GM19023 (cell line): Measurements from ENCODE around the gene HEMK1.
A peak's percentile ranks its signal among the peaks of the same experiment; 100 is the strongest.

Experiments
- ATAC-seq: cut with Tn5 transposase; IDR thresholded peaks from one replicate; pipeline ENCODE4 v1.9.1; 2021; ENCODE audit warnings: mild to moderate bottlenecking, moderate library complexity; ENCODE audit not compliant: unreplicated experiment

Gene HEMK1

DNA sequence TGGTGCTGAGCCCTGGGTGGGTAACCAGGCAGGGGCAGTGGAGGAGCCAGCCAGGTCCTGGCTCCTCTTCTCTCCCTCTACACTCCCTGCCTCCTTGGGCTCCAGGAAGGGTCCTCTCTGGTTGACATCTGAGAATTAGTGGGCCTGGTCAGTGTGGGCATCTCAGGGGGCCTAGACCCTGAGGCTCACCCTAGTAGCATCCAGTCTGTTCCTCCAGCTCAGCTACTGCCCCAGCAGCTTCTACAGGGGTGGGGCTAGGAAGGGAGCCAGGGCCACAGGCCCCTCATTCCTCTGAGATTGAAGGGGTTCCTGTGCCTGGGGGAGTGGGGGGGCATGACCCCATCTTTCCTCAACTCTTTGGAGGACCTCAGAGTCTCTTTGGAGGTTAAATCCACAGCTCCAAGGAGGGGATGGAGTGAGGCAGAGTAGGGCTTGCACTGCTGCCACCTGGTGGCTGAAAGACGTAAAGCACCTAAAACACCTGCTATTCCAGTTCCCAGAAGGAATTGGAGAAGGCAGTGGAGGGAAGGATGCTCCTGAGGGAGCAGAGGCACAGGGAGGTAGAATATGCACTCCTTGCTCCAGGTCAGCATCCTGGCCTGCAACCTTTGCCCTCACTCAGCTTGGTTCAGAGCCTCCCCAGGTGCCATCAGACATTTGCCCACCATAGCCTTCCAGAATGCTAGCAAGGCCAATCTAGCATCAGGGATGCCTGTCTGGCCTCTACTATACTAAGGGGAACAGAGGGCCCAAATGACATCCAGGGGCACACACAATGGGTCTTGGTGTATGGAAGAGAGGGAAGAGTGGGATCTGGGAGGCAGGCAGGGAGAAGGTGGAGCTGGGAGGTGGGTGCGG, 26.9 kb upstream of the HEMK1 start:
- no peak for ATAC-seq

DNA sequence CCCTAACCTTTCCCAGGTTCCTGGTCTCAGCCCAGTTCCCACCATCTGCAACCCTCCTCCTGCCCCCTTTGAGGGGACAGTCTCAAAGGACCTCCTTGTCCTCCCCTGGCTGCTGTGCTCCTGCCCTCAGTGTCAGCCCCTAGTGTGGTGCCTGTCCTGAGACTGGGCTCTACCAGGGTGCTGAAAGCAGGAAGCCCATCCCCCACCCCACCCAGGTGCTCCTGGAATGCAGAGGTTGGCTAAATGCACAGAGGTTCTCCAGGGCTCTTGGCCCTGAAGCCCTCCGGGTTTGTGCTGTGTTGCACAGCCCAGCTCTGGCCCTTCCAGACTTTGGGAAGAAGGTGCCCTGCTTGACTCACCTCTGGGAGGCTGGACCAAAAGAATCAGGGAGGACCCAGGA, 23.5 kb upstream of the HEMK1 start:
- no peak for ATAC-seq

GRCh38 chr3:50549226-50549625, 20.1 kb upstream of the HEMK1 start:
- ATAC-seq = no peak

- no peak for ATAC-seq
Measured at GRCh38 chr3:50550079-50550736, 19.1 kb upstream of the HEMK1 start.

GRCh38 chr3:50551054-50551659, 18.2 kb upstream of the HEMK1 start:
- no peak for ATAC-seq

- ATAC-seq = no peak
Measured at GRCh38 chr3:50551681-50552435, 17.5 kb upstream of the HEMK1 start.

DNA sequence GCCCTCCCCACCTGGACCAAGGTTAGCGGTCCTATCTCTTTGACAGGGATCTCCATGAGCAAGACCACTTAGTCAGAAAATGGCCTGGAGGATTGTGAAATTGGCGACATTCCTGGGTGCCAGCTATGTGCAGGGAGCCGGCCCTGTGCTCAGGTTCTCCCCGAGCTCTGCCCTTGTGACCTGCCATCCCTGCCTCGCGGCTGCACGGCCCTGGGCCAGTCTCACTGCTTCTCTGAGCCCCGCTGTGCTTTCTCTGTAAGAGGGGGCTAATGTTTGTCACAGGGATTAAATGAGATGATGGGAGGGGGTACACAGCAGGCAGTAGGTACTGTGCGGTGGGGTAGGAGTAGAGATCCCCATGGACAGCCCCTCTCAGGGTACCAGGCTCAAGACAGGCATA, 16.7 kb upstream of the HEMK1 start:
- no peak for ATAC-seq

- ATAC-seq = no peak
Measured at GRCh38 chr3:50554553-50554952, 14.8 kb upstream of the HEMK1 start.

DNA sequence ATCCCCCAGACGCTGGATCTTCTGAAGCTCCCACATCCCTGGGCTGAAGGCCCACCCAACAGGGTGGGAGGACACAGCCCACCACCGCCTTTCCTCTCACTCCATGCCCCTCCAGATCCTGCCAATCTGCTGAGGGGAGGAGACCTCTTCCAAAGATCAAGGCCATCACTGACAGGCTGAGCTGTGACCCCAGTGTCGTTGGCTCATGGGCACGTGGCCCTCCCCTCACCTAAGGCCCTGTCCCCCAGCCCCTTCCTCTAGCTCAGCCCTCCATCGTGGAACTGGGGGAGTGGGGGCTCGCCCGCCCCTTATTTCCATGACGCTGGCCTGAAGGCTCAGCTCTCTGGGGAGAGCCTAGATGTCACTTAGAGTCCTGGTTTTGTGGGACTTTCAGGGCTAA, 12.2 kb upstream of the HEMK1 start:
- ATAC-seq = no peak

GRCh38 chr3:50557915-50558314, 11.4 kb upstream of the HEMK1 start:
- no peak for ATAC-seq

- ATAC-seq = no peak
Measured at GRCh38 chr3:50559702-50560101, 9.6 kb upstream of the HEMK1 start.

GRCh38 chr3:50562861-50563260, 6.5 kb upstream of the HEMK1 start:
- no peak for ATAC-seq

- ATAC-seq = no peak
Measured at GRCh38 chr3:50563867-50564266, 5.5 kb upstream of the HEMK1 start.

GRCh38 chr3:50564321-50564720, 5.0 kb upstream of the HEMK1 start:
- no peak for ATAC-seq

- ATAC-seq = no peak
Measured at GRCh38 chr3:50567011-50567385, 2.3 kb upstream of the HEMK1 start.

DNA sequence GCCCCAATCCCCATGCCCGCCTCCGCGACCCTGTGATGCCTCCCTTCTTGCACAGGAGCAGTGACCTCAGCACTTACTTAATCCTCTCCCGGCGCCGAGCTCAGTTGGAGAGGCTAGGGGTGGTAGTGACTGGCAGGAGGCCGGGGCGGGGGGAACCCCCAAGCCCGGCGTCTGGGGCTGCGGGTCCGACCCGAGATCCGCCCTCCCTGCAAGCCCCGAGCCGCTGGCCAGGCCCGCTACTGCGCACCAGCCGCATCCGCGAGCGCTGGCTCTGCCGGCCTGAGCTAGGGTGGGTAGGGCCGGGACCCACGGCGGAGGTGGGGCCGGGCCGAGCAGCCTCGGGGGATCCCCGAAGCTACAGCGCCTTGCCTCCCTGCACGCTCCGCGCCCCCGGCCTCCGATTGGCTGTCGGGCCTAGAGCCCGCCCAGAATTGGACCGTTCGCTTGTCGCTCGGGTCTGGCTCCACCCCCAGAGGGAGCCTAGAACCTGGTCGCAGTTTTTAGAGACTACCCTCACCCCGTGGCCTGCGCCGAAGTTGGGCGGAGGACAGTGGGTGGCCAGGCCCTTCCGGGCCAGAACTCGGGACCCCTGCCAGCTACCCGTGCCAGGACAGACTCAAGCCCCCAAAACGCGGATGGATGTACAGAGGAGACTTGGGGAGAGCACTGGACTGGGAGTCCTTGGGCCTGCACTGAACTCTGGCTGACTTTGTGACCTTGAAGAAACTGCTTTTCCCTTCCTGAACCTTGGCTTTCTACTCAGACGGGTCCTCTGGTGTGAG, 1.7 kb upstream of the HEMK1 start, which contains the start of gene C3orf18:
Gene C3orf18, minus strand, starts transcription at position 362 of the 782 bp plus-strand sequence. CDS start 2,048 bp downstream, outside the sequence.
- ATAC-seq = peak; percentile 88

- no peak for ATAC-seq
Measured at GRCh38 chr3:50570508-50571279, 1.4 kb downstream of the HEMK1 start.

- no peak for ATAC-seq
Measured at GRCh38 chr3:50571486-50571885, 2.2 kb downstream of the HEMK1 start.

DNA sequence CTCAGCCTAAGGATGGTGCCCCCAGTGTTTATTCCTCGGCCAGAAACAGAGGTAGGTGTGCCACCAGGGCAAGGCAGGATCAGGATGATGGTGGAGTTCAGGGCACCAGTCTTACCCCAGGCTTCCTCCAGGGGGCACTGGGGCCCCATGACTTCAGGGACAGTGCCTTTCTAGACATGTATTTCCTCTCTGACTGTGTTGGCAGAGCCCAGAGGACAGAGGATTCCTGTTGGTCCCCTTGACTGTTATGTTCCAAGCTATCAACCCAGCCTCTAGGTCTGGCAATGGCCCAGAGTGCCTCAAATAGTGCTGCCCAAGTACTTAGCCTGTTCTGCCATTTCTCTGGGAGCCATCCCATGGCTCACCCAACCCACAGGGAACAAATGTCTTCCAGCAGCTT, 2.8 kb downstream of the HEMK1 start:
- no peak for ATAC-seq
